Stimulated activated CD4-positive, alpha-beta T cell treated with anti-CD3 and anti-CD28 coated beads, TNF-alpha, amount 100 ng/mL, for 1 hour (primary cell): ENCODE measurements around the gene MB21D2.
"Not testable (repeated sequence)": the region's sequence is repeated elsewhere in the genome, so short reads cannot be mapped to it uniquely, and the experiment has no call there.

Source experiments
- DNase-seq, 3 donors: peaks; one replicate each; pipeline ENCODE4 v3.0.0-alpha.2; 2020; ENCODE audit warnings: low read depth in 3 of 3, low spot score in 1 of 3

MB21D2 gene

GRCh38 chr3:192812743-192813383, 104.8 kb downstream of the MB21D2 start:
- no peak for DNase-seq

- no peak for DNase-seq
These were observed 111.9 kb downstream of the MB21D2 start for GRCh38 chr3:192805711-192806110.

- DNase-seq = no peak
These were observed 113.2 kb downstream of the MB21D2 start for GRCh38 chr3:192804502-192804901.

GRCh38 chr3:192802957-192803899, 114.4 kb downstream of the MB21D2 start:
- no peak for DNase-seq

- no peak for DNase-seq
These were observed 115.7 kb downstream of the MB21D2 start for GRCh38 chr3:192801985-192802384.

GRCh38 chr3:192799721-192800120, 117.9 kb downstream of the MB21D2 start:
- DNase-seq = no peak

- DNase-seq = no peak
These were observed 122.6 kb downstream of the MB21D2 start for GRCh38 chr3:192795021-192795420.

- no peak for DNase-seq
These were observed 123.4 kb downstream of the MB21D2 start for GRCh38 chr3:192794216-192794615.

- not testable (repeated sequence) for DNase-seq
These were observed 128.7 kb downstream of the MB21D2 start for GRCh38 chr3:192788816-192789515.

- DNase-seq = no peak
These were observed 139.1 kb downstream of the MB21D2 start for GRCh38 chr3:192778508-192778907.

GRCh38 chr3:192774341-192774740, 143.3 kb downstream of the MB21D2 start:
- not testable (repeated sequence) for DNase-seq

- DNase-seq = no peak
These were observed 145.3 kb downstream of the MB21D2 start for GRCh38 chr3:192772240-192772894.

- DNase-seq = no peak
These were observed 159.0 kb downstream of the MB21D2 start for GRCh38 chr3:192758654-192759053.

- no peak for DNase-seq
These were observed 166.5 kb downstream of the MB21D2 start for GRCh38 chr3:192751148-192751547.

GRCh38 chr3:192750201-192750600, 167.5 kb downstream of the MB21D2 start:
- DNase-seq = no peak

- no peak for DNase-seq
These were observed 169.9 kb downstream of the MB21D2 start for GRCh38 chr3:192747746-192748145.

- no peak for DNase-seq
These were observed 170.5 kb downstream of the MB21D2 start for GRCh38 chr3:192747145-192747544.
